Upper lobe of right lung (tissue), 1 donor: Measurements from ENCODE around the gene CCZ1. TPM values are rescaled to one million over a fixed set of nuclear protein-coding genes. Genes with fewer than 3 reads are reported as not detected.
"Not testable (repeated sequence)": the region's sequence is repeated elsewhere in the genome, so short reads cannot be mapped to it uniquely, and the experiment has no call there.

ENCODE experiments used
- ATAC-seq: fragments of 200-7000 bp; cut with Tn5 transposase; one replicate; pipeline ENCODE4 v1.9.1; 2020; ENCODE audit warnings: mild to moderate bottlenecking, moderate library complexity
- DNase-seq: peaks from one replicate; pipeline ENCODE4 v3.0.0-alpha.2; 2020
- H3K27ac ChIP-seq: fragments of 200-600 bp; one replicate; pipeline ENCODE4 v1.8.0; 2022
- H3K27me3 ChIP-seq: fragments of 200-600 bp; one replicate; pipeline ENCODE4 v1.8.0; 2022; ENCODE audit warnings: mild to moderate bottlenecking
- H3K36me3 ChIP-seq: fragments of 200-600 bp; one replicate; pipeline ENCODE4 v1.8.0; 2022
- H3K4me1 ChIP-seq: fragments of 200-600 bp; one replicate; pipeline ENCODE4 v1.8.0; 2022
- H3K4me3 ChIP-seq: fragments of 200-600 bp; one replicate; pipeline ENCODE4 v1.8.0; 2022; ENCODE audit warnings: mild to moderate bottlenecking
- H3K9me3 ChIP-seq: fragments of 200-600 bp; one replicate; pipeline ENCODE4 v1.8.0; 2022
- CTCF ChIP-seq: fragments of 200-600 bp; IDR thresholded peaks from one replicate; pipeline ENCODE4 v1.8.0; 2022; ENCODE audit warnings: antibody characterized with exemption
- intact Hi-C: fragments of 100-400 bp; cut with DNase I; formaldehyde crosslinking; loops from one replicate; pipeline ENCODE4 v1.11.0; 2022
- total RNA-seq: library from RNA; stranded (reverse); fragmentation: NEBNext Ultra II Directional; extraction: Animal tissue kit (Norgen Biotek cat#: 25700); gene quantifications from one replicate; pipeline ENCODE4 v1.2.1, GENCODE V29; 2021
- donor health status: DM: no; HTN: yes; CAD: no; lungs with severe emphysema.

Gene CCZ1
- total RNA-seq, 1 donor from 2014 or later = 56.7 TPM

- H3K36me3 ChIP-seq = no peaks in the 10 kb centered on the region
- DNase-seq (no peak), ATAC-seq (no peak)
- TF ChIP-seq CTCF = no peak
- H3K27me3 ChIP-seq = no peaks in the 10 kb centered on the region
- no peaks in the 10 kb centered on the region for H3K9me3 ChIP-seq
- intact Hi-C loops = no loop called here
- no peak overlapping the region for H3K4me3 ChIP-seq
- H3K27ac ChIP-seq = no peak overlapping the region
- H3K4me1 ChIP-seq = no peaks in the 10 kb centered on the region
Measured at GRCh38 chr7:5867060-5867459, 31.5 kb upstream of the CCZ1 start.

GRCh38 chr7:5868928-5869341 lies 29.6 kb upstream of the CCZ1 start:
- DNase-seq, H3K4me3 ChIP-seq, H3K27me3 ChIP-seq, H3K27ac ChIP-seq, intact Hi-C loops, H3K4me1 ChIP-seq, ATAC-seq, H3K36me3 ChIP-seq, H3K9me3 ChIP-seq: not testable (repeated sequence)

GRCh38 chr7:5869691-5870090 lies 28.8 kb upstream of the CCZ1 start:
- no peak overlapping the region for H3K4me3 ChIP-seq
- H3K27me3 ChIP-seq = no peaks in the 10 kb centered on the region
- H3K27ac ChIP-seq = no peak overlapping the region
- TF ChIP-seq CTCF = no peak
- intact Hi-C loops = no loop called here
- no peaks in the 10 kb centered on the region for H3K36me3 ChIP-seq
- no peaks in the 10 kb centered on the region for H3K4me1 ChIP-seq
- H3K9me3 ChIP-seq = no peaks in the 10 kb centered on the region
- no peak for DNase-seq
- ATAC-seq = no peak

- Histone ChIP-seq H3K4me1 (no peaks in the 10 kb centered on the region), H3K27ac (no peak overlapping the region), H3K36me3 (no peaks in the 10 kb centered on the region), H3K4me3 (no peak overlapping the region), H3K9me3 (no peaks in the 10 kb centered on the region), H3K27me3 (no peaks in the 10 kb centered on the region)
- no peak for DNase-seq
- no peak for TF ChIP-seq CTCF
- no peak for ATAC-seq
- intact Hi-C loops = no loop called here
Measured at GRCh38 chr7:5870311-5870710, 28.2 kb upstream of the CCZ1 start.

- Histone ChIP-seq H3K27me3 (no peaks in the 10 kb centered on the region), H3K4me3 (no peak overlapping the region), H3K27ac (no peak overlapping the region), H3K36me3 (no peaks in the 10 kb centered on the region), H3K4me1 (no peaks in the 10 kb centered on the region), H3K9me3 (no peaks in the 10 kb centered on the region)
- TF ChIP-seq CTCF = no peak
- DNase-seq (no peak), ATAC-seq (no peak)
- intact Hi-C loops = no loop called here
Measured at GRCh38 chr7:5872326-5872725, 26.2 kb upstream of the CCZ1 start.

GRCh38 chr7:5879591-5879990 lies 18.9 kb upstream of the CCZ1 start:
- H3K4me1 ChIP-seq, intact Hi-C loops, H3K9me3 ChIP-seq, H3K4me3 ChIP-seq, DNase-seq, ATAC-seq, H3K36me3 ChIP-seq, H3K27ac ChIP-seq, H3K27me3 ChIP-seq: not testable (repeated sequence)

GRCh38 chr7:5880106-5880505 lies 18.4 kb upstream of the CCZ1 start:
- H3K9me3 ChIP-seq, H3K27ac ChIP-seq, DNase-seq, H3K4me1 ChIP-seq, ATAC-seq, H3K36me3 ChIP-seq, H3K4me3 ChIP-seq, H3K27me3 ChIP-seq, intact Hi-C loops: not testable (repeated sequence)

GRCh38 chr7:5884431-5884830 lies 14.1 kb upstream of the CCZ1 start:
- H3K27me3 ChIP-seq, intact Hi-C loops, H3K9me3 ChIP-seq, DNase-seq, H3K27ac ChIP-seq, H3K4me1 ChIP-seq, ATAC-seq, H3K4me3 ChIP-seq, H3K36me3 ChIP-seq: not testable (repeated sequence)

- DNase-seq, H3K4me3 ChIP-seq, H3K9me3 ChIP-seq, H3K27me3 ChIP-seq, H3K27ac ChIP-seq, intact Hi-C loops, H3K36me3 ChIP-seq, H3K4me1 ChIP-seq: not testable (repeated sequence)
- ATAC-seq = peak; percentile 37
Measured at GRCh38 chr7:5888021-5888420, 10.5 kb upstream of the CCZ1 start.

GRCh38 chr7:5890244-5890643 lies 8.3 kb upstream of the CCZ1 start:
- H3K27ac ChIP-seq, H3K4me1 ChIP-seq, H3K4me3 ChIP-seq, ATAC-seq, DNase-seq, intact Hi-C loops, H3K27me3 ChIP-seq, H3K36me3 ChIP-seq, H3K9me3 ChIP-seq: not testable (repeated sequence)
